Suprapubic skin (tissue), 4 donors: ENCODE results near the gene RHOV. TPM values are rescaled to one million over a fixed set of nuclear protein-coding genes. Genes with fewer than 3 reads are reported as not detected.
A peak's percentile ranks its signal among the peaks of the same experiment; 100 is the strongest.

Source experiments
- DNase-seq, 2 donors: peaks; one replicate each; pipeline ENCODE4 v3.0.0-alpha.2; 2019; ENCODE audit warnings: low spot score in 2 of 2
- H3K27ac ChIP-seq: fragments of 200-600 bp; sonication (generic); one replicate; pipeline ENCODE4 v1.5.1; 2019
- H3K27me3 ChIP-seq: fragments of 200-600 bp; sonication (generic); one replicate; pipeline ENCODE4 v1.5.1; 2019
- H3K36me3 ChIP-seq: fragments of 200-600 bp; sonication (generic); one replicate; pipeline ENCODE4 v1.5.1; 2019
- H3K4me1 ChIP-seq: fragments of 200-600 bp; sonication (generic); one replicate; pipeline ENCODE4 v1.5.1; 2019
- H3K4me3 ChIP-seq: fragments of 200-600 bp; sonication (generic); one replicate; pipeline ENCODE4 v1.5.1; 2019; ENCODE audit warnings: mild to moderate bottlenecking
- H3K9me3 ChIP-seq: fragments of 200-600 bp; sonication (generic); one replicate; pipeline ENCODE4 v1.5.1; 2019
- CTCF ChIP-seq, 2 donors: fragments of 200-600 bp in 1 of 2; fragments of 450-650 bp in 1 of 2; sonication (generic) in 1 of 2; IDR thresholded peaks; one replicate each; pipeline ENCODE4 v1.5.1; 2016 to 2019; ENCODE audit warnings: antibody characterized with exemption in 2 of 2, mild to moderate bottlenecking in 1 of 2, moderate library complexity in 1 of 2
- EP300 ChIP-seq: sonication (generic); formaldehyde crosslinking; IDR thresholded peaks from one replicate; pipeline ENCODE4 v1.6.1; 2017; ENCODE audit warnings: antibody characterized with exemption
- POLR2A ChIP-seq, 2 donors: fragments of 450-650 bp; IDR thresholded peaks; one replicate each; pipeline ENCODE4 v1.6.1; 2017; ENCODE audit warnings: antibody characterized with exemption in 2 of 2, mild to moderate bottlenecking in 2 of 2, moderate library complexity in 2 of 2
- POLR2AphosphoS5 ChIP-seq, 3 donors: sonication (generic); formaldehyde crosslinking; IDR thresholded peaks; one replicate each; pipeline ENCODE4 v1.6.1; 2017; ENCODE audit warnings: antibody characterized with exemption in 3 of 3
- WGBS: methylation state at CpG from one replicate; pipeline ENCODE4 v1.1.5; 2018; 5-methylcytosine and 5-hydroxymethylcytosine counted together
- total RNA-seq, 4 donors: library from RNA; depleted of rRNA; stranded (reverse); fragments of >200 nt; gene quantifications; one replicate each; pipeline ENCODE4 v1.1.0, GENCODE V29; 2016

The RHOV gene
- total RNA-seq, 4 donors from 2014 or later = 46.9 to 96.3 (median 79.7) TPM

GRCh38 chr15:40859206-40859851 is 14.7 kb downstream of the RHOV start:
- Histone ChIP-seq H3K36me3 (peaks cover 27% of the 10 kb centered on the region), H3K27ac (no peak overlapping the region), H3K4me3 (no peak overlapping the region), H3K4me1 (peaks cover 27% of the 10 kb centered on the region), H3K27me3 (no peaks in the 10 kb centered on the region), H3K9me3 (no peaks in the 10 kb centered on the region)
- 52% methylated on average over 16 of the region's 18 CpGs for WGBS
- TF ChIP-seq EP300 (no peak), CTCF (IDR thresholded peaks at IDR 0.05) (peak; percentile 37 to 78)
- peak; percentile 88 to 92 for DNase-seq

GRCh38 chr15:40858706-40859105 is 15.3 kb downstream of the RHOV start:
- Histone ChIP-seq H3K27ac (no peak overlapping the region), H3K4me1 (peaks cover 25% of the 10 kb centered on the region), H3K36me3 (peaks cover 33% of the 10 kb centered on the region), H3K27me3 (no peaks in the 10 kb centered on the region), H3K9me3 (no peaks in the 10 kb centered on the region), H3K4me3 (no peak overlapping the region)
- 62% methylated on average over 10 of the region's 10 CpGs for WGBS
- TF ChIP-seq POLR2AphosphoS5 (IDR thresholded peaks at IDR 0.05) (no peak), CTCF (IDR thresholded peaks at IDR 0.05) (no peak), EP300 (no peak), POLR2A (IDR thresholded peaks at IDR 0.05) (no peak)
- no peak for DNase-seq

- 17% methylated on average over 14 of the region's 15 CpGs for whole genome bisulfite sequencing
- TF ChIP-seq CTCF (IDR thresholded peaks at IDR 0.05) = peak; percentile 81 to 98
- TF ChIP-seq EP300 = no peak
- peak in 1 of 3 donors; percentile 32 for TF ChIP-seq POLR2AphosphoS5 (IDR thresholded peaks at IDR 0.05)
- no peak for TF ChIP-seq POLR2A (IDR thresholded peaks at IDR 0.05)
- H3K36me3 ChIP-seq = peaks cover 39% of the 10 kb centered on the region
- H3K9me3 ChIP-seq = no peaks in the 10 kb centered on the region
- peak overlapping the region; percentile 76 for H3K27ac ChIP-seq
- H3K4me3 ChIP-seq = no peak overlapping the region
- peak; percentile 85 to 90 for DNase-seq
- no peaks in the 10 kb centered on the region for H3K27me3 ChIP-seq
- peaks cover 23% of the 10 kb centered on the region for H3K4me1 ChIP-seq
Measured at GRCh38 chr15:40857601-40858341, 16.3 kb downstream of the RHOV start.

- Histone ChIP-seq H3K27me3 (no peaks in the 10 kb centered on the region), H3K4me1 (peaks cover 20% of the 10 kb centered on the region), H3K36me3 (peaks cover 39% of the 10 kb centered on the region), H3K4me3 (no peak overlapping the region), H3K27ac (peak overlapping the region; percentile 76), H3K9me3 (no peaks in the 10 kb centered on the region)
- 72% methylated on average over 5 of the region's 8 CpGs for WGBS
- TF ChIP-seq POLR2AphosphoS5 (IDR thresholded peaks at IDR 0.05) (no peak), POLR2A (IDR thresholded peaks at IDR 0.05) (no peak), CTCF (IDR thresholded peaks at IDR 0.05) (no peak), EP300 (no peak)
- DNase-seq = no peak
Measured at GRCh38 chr15:40856746-40857145, 17.3 kb downstream of the RHOV start.

- no peak for DNase-seq
- Histone ChIP-seq H3K4me1 (peaks cover 20% of the 10 kb centered on the region), H3K9me3 (no peaks in the 10 kb centered on the region), H3K27me3 (no peaks in the 10 kb centered on the region), H3K4me3 (no peak overlapping the region), H3K27ac (no peak overlapping the region), H3K36me3 (peaks cover 39% of the 10 kb centered on the region)
- TF ChIP-seq POLR2A (IDR thresholded peaks at IDR 0.05) (no peak), EP300 (no peak), CTCF (IDR thresholded peaks at IDR 0.05) (no peak), POLR2AphosphoS5 (IDR thresholded peaks at IDR 0.05) (no peak)
- 78% methylated on average over 4 of the region's 13 CpGs for WGBS
Measured at GRCh38 chr15:40855706-40856234, 18.3 kb downstream of the RHOV start.
